PC-9 (cell line): ENCODE results near the gene SLC25A29.

Experiments
- CTCF ChIP-seq: fragments of 200-600 bp; sonication (generic); conservative IDR thresholded peaks from 2 replicates; pipeline ENCODE4 v1.6.1; 2017; ENCODE audit warnings: mixed run types, antibody characterized with exemption, mild to moderate bottlenecking, moderate library complexity
- EZH2 ChIP-seq: fragments of 200-600 bp; sonication (generic); IDR thresholded peaks from 2 replicates; pipeline ENCODE4 v1.8.0; 2017; ENCODE audit warnings: antibody characterized with exemption, low read depth

- TF ChIP-seq CTCF (no peak), EZH2 (no peak)
Observed at GRCh38 chr14:100317389-100317788, 11.1 kb upstream of the SLC25A29 start.
